DOHH2 (cell line): ENCODE results near the gene SPNS2.

ENCODE experiments used
- H3F3A ChIP-seq: fragments of 200-600 bp; sonication (generic), shearing (Covaris generic); 2 replicates; pipeline ENCODE4 v1.6.0; 2016; ENCODE audit warnings: antibody characterized with exemption, mild to moderate bottlenecking; ENCODE audit not compliant: control insufficient read depth, insufficient read depth
- H3K27ac ChIP-seq: fragments of 200-600 bp; sonication (generic); 2 replicates; pipeline ENCODE4 v1.5.1; 2014; ENCODE audit warnings: low read depth, mild to moderate bottlenecking, low read length, moderate library complexity
- H3K27me3 ChIP-seq: fragments of 200-600 bp; sonication (generic); 2 replicates; pipeline ENCODE4 v1.6.1; 2014; ENCODE audit warnings: mild to moderate bottlenecking, low read length, mixed read lengths; ENCODE audit not compliant: control insufficient read depth
- H3K36me3 ChIP-seq: fragments of 200-600 bp; sonication (generic); 2 replicates; pipeline ENCODE4 v1.6.1; 2014; ENCODE audit warnings: mild to moderate bottlenecking, low read length, moderate library complexity, mixed read lengths; ENCODE audit not compliant: control insufficient read depth
- H3K4me1 ChIP-seq: fragments of 200-600 bp; sonication (generic); 2 replicates; pipeline ENCODE4 v1.6.1; 2014; ENCODE audit warnings: mild to moderate bottlenecking, low read length, mixed read lengths; ENCODE audit not compliant: control insufficient read depth
- H3K4me2 ChIP-seq: fragments of 200-600 bp; sonication (generic); 2 replicates; pipeline ENCODE4 v1.6.0; 2014; ENCODE audit warnings: mild to moderate bottlenecking, low read length, moderate library complexity
- H3K4me3 ChIP-seq: fragments of 200-600 bp; sonication (generic); 2 replicates; pipeline ENCODE4 v1.5.1; 2014; ENCODE audit warnings: mild to moderate bottlenecking, low read length, mixed read lengths
- H3K79me2 ChIP-seq: fragments of 200-600 bp; sonication (generic); 2 replicates; pipeline ENCODE4 v1.6.1; 2014; ENCODE audit warnings: mild to moderate bottlenecking, low read length, mixed read lengths; ENCODE audit not compliant: control insufficient read depth
- H3K9me2 ChIP-seq: fragments of 200-600 bp; sonication (generic); replicated peaks from 2 replicates; pipeline ENCODE4 v1.6.1; 2014; ENCODE audit warnings: mild to moderate bottlenecking, low read length, mixed read lengths; ENCODE audit not compliant: control insufficient read depth
- H3K9me3 ChIP-seq: fragments of 200-600 bp; sonication (generic); 2 replicates; pipeline ENCODE4 v1.6.1; 2014; ENCODE audit warnings: antibody characterized with exemption, low read length, mixed read lengths; ENCODE audit not compliant: control insufficient read depth, insufficient read depth
- H4K20me1 ChIP-seq: fragments of 200-600 bp; sonication (generic); 2 replicates; pipeline ENCODE4 v1.6.0; 2014; ENCODE audit warnings: low read depth, mild to moderate bottlenecking, antibody characterized with exemption, low read length, moderate library complexity; ENCODE audit not compliant: control insufficient read depth, insufficient read depth
- EZH2phosphoT487 ChIP-seq: fragments of 200-600 bp; sonication (generic); IDR thresholded peaks from 2 replicates; pipeline ENCODE4 v1.6.1; 2017; ENCODE audit warnings: borderline replicate concordance, mild to moderate bottlenecking, antibody characterized with exemption, low read length, moderate library complexity, mixed read lengths
- TF ChIP-seq, protein P1 (sequence below): fragments of 200-600 bp; sonication (generic); IDR thresholded peaks from one replicate; pipeline ENCODE4 v1.5.1; 2014; ENCODE audit warnings: antibody characterized with exemption, mild to moderate bottlenecking, low read depth, low read length; ENCODE audit not compliant: poor library complexity, severe bottlenecking

SPNS2 gene

DNA sequence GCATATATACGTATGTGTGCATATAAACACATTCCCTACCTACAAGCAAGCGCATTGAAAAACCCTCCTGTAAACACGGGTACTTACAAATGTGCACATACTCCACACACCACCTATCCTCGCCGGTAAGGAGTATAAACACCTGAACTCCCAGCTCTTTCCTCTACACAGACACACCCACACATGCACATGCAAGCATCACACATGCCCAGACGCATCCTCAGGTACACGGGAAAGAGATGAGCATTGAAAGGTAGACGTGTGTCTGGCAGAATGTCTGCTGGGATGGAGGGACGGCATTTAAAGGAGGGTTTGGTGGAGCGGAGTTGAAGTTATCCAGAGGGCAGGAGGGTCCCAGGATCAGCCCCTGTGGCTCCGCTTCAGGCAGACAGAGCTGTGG lies 81.0 kb downstream of the SPNS2 start:
- Histone ChIP-seq H4K20me1 (no peaks in the 10 kb centered on the region), H3K79me2 (no peaks in the 10 kb centered on the region)

DNA sequence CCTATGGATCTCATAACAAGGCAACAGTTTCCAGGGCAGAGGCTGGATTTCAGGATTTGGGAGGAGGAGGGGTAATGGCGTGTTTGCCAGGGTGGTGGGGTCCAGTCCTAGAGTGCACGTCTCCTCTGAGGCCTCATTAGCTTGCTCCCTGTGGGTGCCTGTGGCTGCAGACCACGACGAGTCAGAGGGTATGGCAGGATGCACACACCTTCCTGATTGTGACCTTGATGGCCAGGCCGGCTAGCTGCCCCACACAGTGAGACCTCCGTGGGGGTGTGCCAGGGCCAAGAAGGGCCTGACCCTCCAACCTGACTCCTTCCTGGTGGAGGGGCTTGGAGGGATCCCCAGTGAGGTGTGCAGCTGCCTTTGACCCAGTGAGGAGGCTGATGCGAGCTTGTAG lies 81.6 kb downstream of the SPNS2 start:
- Histone ChIP-seq H3K9me2 (no peaks in the 10 kb centered on the region), H3K36me3 (no peaks in the 10 kb centered on the region), H3F3A (no peaks in the 10 kb centered on the region), H3K9me3 (no peaks in the 10 kb centered on the region), H3K4me3 (no peak overlapping the region), H4K20me1 (no peaks in the 10 kb centered on the region), H3K4me2 (no peak overlapping the region), H3K4me1 (no peaks in the 10 kb centered on the region), H3K27me3 (peaks cover 24% of the 10 kb centered on the region), H3K79me2 (no peaks in the 10 kb centered on the region), H3K27ac (no peak overlapping the region)
- no peak for TF ChIP-seq EZH2phosphoT487
- TF ChIP-seq, protein P1, sequence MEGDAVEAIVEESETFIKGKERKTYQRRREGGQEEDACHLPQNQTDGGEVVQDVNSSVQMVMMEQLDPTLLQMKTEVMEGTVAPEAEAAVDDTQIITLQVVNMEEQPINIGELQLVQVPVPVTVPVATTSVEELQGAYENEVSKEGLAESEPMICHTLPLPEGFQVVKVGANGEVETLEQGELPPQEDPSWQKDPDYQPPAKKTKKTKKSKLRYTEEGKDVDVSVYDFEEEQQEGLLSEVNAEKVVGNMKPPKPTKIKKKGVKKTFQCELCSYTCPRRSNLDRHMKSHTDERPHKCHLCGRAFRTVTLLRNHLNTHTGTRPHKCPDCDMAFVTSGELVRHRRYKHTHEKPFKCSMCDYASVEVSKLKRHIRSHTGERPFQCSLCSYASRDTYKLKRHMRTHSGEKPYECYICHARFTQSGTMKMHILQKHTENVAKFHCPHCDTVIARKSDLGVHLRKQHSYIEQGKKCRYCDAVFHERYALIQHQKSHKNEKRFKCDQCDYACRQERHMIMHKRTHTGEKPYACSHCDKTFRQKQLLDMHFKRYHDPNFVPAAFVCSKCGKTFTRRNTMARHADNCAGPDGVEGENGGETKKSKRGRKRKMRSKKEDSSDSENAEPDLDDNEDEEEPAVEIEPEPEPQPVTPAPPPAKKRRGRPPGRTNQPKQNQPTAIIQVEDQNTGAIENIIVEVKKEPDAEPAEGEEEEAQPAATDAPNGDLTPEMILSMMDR, result no peak

More for the DNA sequence above, 81.0 kb downstream of the SPNS2 start:
- Histone ChIP-seq H3F3A (no peaks in the 10 kb centered on the region), H3K9me2 (no peaks in the 10 kb centered on the region), H3K9me3 (no peaks in the 10 kb centered on the region), H3K27me3 (peaks cover 20% of the 10 kb centered on the region), H3K4me2 (no peak overlapping the region), H3K27ac (no peak overlapping the region), H3K4me1 (no peaks in the 10 kb centered on the region), H3K4me3 (no peak overlapping the region), H3K36me3 (no peaks in the 10 kb centered on the region)
- no peak for TF ChIP-seq EZH2phosphoT487
- TF ChIP-seq, protein P1, result no peak

DNA sequence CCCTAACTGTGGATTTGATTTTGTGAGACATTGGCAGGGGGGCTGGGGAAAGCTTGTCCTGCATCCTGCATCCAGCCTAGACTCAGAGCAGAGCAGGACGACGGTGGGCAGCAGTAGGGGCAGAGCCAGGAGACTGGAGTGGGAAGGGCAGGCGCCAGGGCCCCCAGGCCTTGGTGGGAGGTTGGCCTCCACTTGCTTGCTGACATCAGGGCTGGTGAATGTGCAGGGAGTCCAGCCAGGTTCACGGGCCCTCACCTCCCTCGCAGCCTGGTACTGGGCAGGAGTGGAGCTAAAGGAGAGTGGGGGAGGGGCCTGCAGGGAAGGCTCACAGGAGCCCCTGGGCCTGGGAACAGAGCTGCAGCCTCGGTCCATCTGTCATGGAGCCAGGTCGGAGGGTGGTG lies 83.4 kb downstream of the SPNS2 start:
- TF ChIP-seq, protein P1, result no peak
- no peak for TF ChIP-seq EZH2phosphoT487
- Histone ChIP-seq H3K9me3 (no peaks in the 10 kb centered on the region), H3K27me3 (peaks cover 34% of the 10 kb centered on the region), H3K4me2 (no peak overlapping the region), H3K9me2 (no peaks in the 10 kb centered on the region), H3F3A (no peaks in the 10 kb centered on the region), H3K27ac (no peak overlapping the region), H3K4me3 (no peak overlapping the region), H3K79me2 (no peaks in the 10 kb centered on the region), H4K20me1 (no peaks in the 10 kb centered on the region), H3K36me3 (no peaks in the 10 kb centered on the region), H3K4me1 (no peaks in the 10 kb centered on the region)

GRCh38 chr17:4582691-4583090 lies 84.0 kb downstream of the SPNS2 start:
- no peaks in the 10 kb centered on the region for H3K9me2 ChIP-seq
- TF ChIP-seq, protein P1, result no peak
- no peak for TF ChIP-seq EZH2phosphoT487
- H3K36me3 ChIP-seq, result no peaks in the 10 kb centered on the region
- H3K4me1 ChIP-seq, result no peaks in the 10 kb centered on the region
- no peak overlapping the region for H3K4me3 ChIP-seq
- H3K4me2 ChIP-seq, result no peak overlapping the region
- no peaks in the 10 kb centered on the region for H3K79me2 ChIP-seq
- no peaks in the 10 kb centered on the region for H3K9me3 ChIP-seq
- H4K20me1 ChIP-seq, result no peaks in the 10 kb centered on the region
- peaks cover 35% of the 10 kb centered on the region for H3K27me3 ChIP-seq
- no peak overlapping the region for H3K27ac ChIP-seq
- no peaks in the 10 kb centered on the region for H3F3A ChIP-seq
